Breast epithelium (tissue), 4 donors: ENCODE results near the gene OR6S1. TPM values are rescaled to one million over a fixed set of nuclear protein-coding genes. Genes with fewer than 3 reads are reported as not detected.

ENCODE experiments used
- DNase-seq, 2 donors: peaks; one replicate each; pipeline ENCODE4 v3.0.0-alpha.2; 2019; ENCODE audit warnings: low spot score in 2 of 2
- H3K27ac ChIP-seq, 2 donors: fragments of 200-600 bp; sonication (generic) in 1 of 2; one replicate each; pipeline ENCODE4 v1.5.1; 2016 to 2019; ENCODE audit warnings: mild to moderate bottlenecking in 1 of 2
- H3K27me3 ChIP-seq, 2 donors: fragments of 200-600 bp; sonication (generic) in 1 of 2; one replicate each; pipeline versions ENCODE4 v1.5.1 to v1.6.0; 2017 to 2019; ENCODE audit warnings: control low read depth in 1 of 2, mild to moderate bottlenecking in 1 of 2
- H3K36me3 ChIP-seq: fragments of 200-600 bp; one replicate; pipeline ENCODE4 v1.5.1; 2019
- H3K4me1 ChIP-seq, 2 donors: fragments of 200-600 bp; sonication (generic); one replicate each; pipeline ENCODE4 v1.5.1; 2016 to 2019; ENCODE audit warnings: control low read depth in 1 of 2
- H3K4me3 ChIP-seq, 3 donors: fragments of 200-600 bp; sonication (generic); 1 replicate in 2 of 3; 2 replicates in 1 of 3; pipeline ENCODE4 v1.5.1; 2016 to 2019; ENCODE audit warnings: mild to moderate bottlenecking in 3 of 3, moderate library complexity in 2 of 3
- H3K9me3 ChIP-seq, 2 donors: fragments of 200-600 bp; sonication (generic) in 1 of 2; one replicate each; pipeline ENCODE4 v1.5.1; 2016 to 2019; ENCODE audit warnings: control low read depth in 1 of 2
- CTCF ChIP-seq, 3 donors: fragments of 450-650 bp; IDR thresholded peaks; one replicate each; pipeline ENCODE4 v1.5.1; 2016 to 2017; ENCODE audit warnings: antibody characterized with exemption in 3 of 3, mild to moderate bottlenecking in 3 of 3, moderate library complexity in 3 of 3
- POLR2A ChIP-seq: fragments of 450-650 bp; IDR thresholded peaks from one replicate; pipeline ENCODE4 v1.6.1; 2016; ENCODE audit warnings: antibody characterized with exemption, mild to moderate bottlenecking, moderate library complexity
- POLR2AphosphoS5 ChIP-seq, 3 donors: sonication (generic); formaldehyde crosslinking; IDR thresholded peaks; one replicate each; pipeline ENCODE4 v1.6.1; 2017; ENCODE audit warnings: antibody characterized with exemption in 3 of 3
- intact Hi-C: fragments of 100-400 bp; cut with DNase I; formaldehyde crosslinking; loops from one replicate; pipeline ENCODE4 v1.15.1; 2023; ENCODE audit warnings: low total_unique reads
- total RNA-seq, 3 donors: library from RNA; depleted of rRNA; stranded (reverse); fragments of >200 nt; gene quantifications; one replicate each; pipeline ENCODE4 v1.1.0, GENCODE V29; 2016

The OR6S1 gene
- total RNA-seq = not detected

GRCh38 chr14:20641591-20641990 is at the start of gene OR6S1:
Gene OR6S1, minus strand, starts transcription at chr14:20641691. Its CDS starts 0 bp downstream, at chr14:20641691.
- TF ChIP-seq POLR2A (no peak), POLR2AphosphoS5 (IDR thresholded peaks at IDR 0.05) (no peak), CTCF (IDR thresholded peaks at IDR 0.05) (no peak)
- intact Hi-C loops = no loop called here
- Histone ChIP-seq H3K36me3 (no peaks in the 10 kb centered on the region), H3K4me1 (no peaks in the 10 kb centered on the region), H3K4me3 (no peak within 1 kb of the TSS), H3K9me3 (no peaks in the 10 kb centered on the region), H3K27ac (no peak within 1 kb of the TSS), H3K27me3 (peaks cover 0 to 25% of the 10 kb centered on the region in 2 donors)
- DNase-seq = no peak

- peak in 1 of 2 donors; percentile 47 for DNase-seq
- Histone ChIP-seq H3K27me3 (no peaks in the 10 kb centered on the region), H3K9me3 (no peaks in the 10 kb centered on the region), H3K4me3 (no peak overlapping the region), H3K27ac (no peak overlapping the region), H3K4me1 (peaks cover 0 to 5% of the 10 kb centered on the region in 2 donors), H3K36me3 (no peaks in the 10 kb centered on the region)
- intact Hi-C loops = no loop called here
- TF ChIP-seq POLR2A (no peak), CTCF (IDR thresholded peaks at IDR 0.05) (peak; percentile 77 to 89 (median 86)), POLR2AphosphoS5 (IDR thresholded peaks at IDR 0.05) (peak in 1 of 3 donors; percentile 16)
Measured at GRCh38 chr14:20690848-20691640, 49.6 kb upstream of the OR6S1 start.

- no peak for DNase-seq
- no peaks in the 10 kb centered on the region for H3K9me3 ChIP-seq
- H3K4me1 ChIP-seq = peaks cover 0 to 5% of the 10 kb centered on the region in 2 donors
- peak within 1 kb of the TSS in 1 of 3 donors; percentile 83 for H3K4me3 ChIP-seq
- H3K36me3 ChIP-seq = no peaks in the 10 kb centered on the region
- peak within 1 kb of the TSS in 1 of 2 donors; percentile 23 for H3K27ac ChIP-seq
- H3K27me3 ChIP-seq = no peaks in the 10 kb centered on the region
- TF ChIP-seq POLR2AphosphoS5 (IDR thresholded peaks at IDR 0.05) (no peak), CTCF (IDR thresholded peaks at IDR 0.05) (no peak), POLR2A (no peak)
- intact Hi-C loops = no loop called here
Measured at GRCh38 chr14:20688167-20688839, 46.8 kb upstream of the OR6S1 start, which contains the start of gene ANG. Gene ANG, plus strand, starts transcription at chr14:20688764. Its CDS starts 4,801 bp downstream, at chr14:20693565.

- no peak for DNase-seq
- no peaks in the 10 kb centered on the region for H3K9me3 ChIP-seq
- H3K27ac ChIP-seq = peak overlapping the region in 1 of 2 donors; percentile 23
- H3K4me1 ChIP-seq = peaks cover 0 to 5% of the 10 kb centered on the region in 2 donors
- peak overlapping the region in 2 of 3 donors; percentile 83 to 93 for H3K4me3 ChIP-seq
- TF ChIP-seq POLR2A (no peak), CTCF (IDR thresholded peaks at IDR 0.05) (no peak), POLR2AphosphoS5 (IDR thresholded peaks at IDR 0.05) (no peak)
- no peaks in the 10 kb centered on the region for H3K36me3 ChIP-seq
- intact Hi-C loops = no loop called here
- H3K27me3 ChIP-seq = no peaks in the 10 kb centered on the region
Measured at GRCh38 chr14:20687362-20688166, 46.1 kb upstream of the OR6S1 start.
